BE2C (cell line): ENCODE measurements around the gene SLC38A9.

ENCODE experiments used
- DNase-seq: peaks from one replicate; pipeline ENCODE4 v3.0.0-alpha.2; 2020
- H3K27me3 ChIP-seq: fragments of 250-450 bp; sonication (Bioruptor Pico); 2 replicates; pipeline ENCODE4 v1.5.1; 2020; ENCODE audit warnings: mild to moderate bottlenecking
- H3K36me3 ChIP-seq: fragments of 250-450 bp; sonication (Bioruptor Pico); 2 replicates; pipeline ENCODE4 v1.5.1; 2020; ENCODE audit warnings: mild to moderate bottlenecking
- H3K4me1 ChIP-seq: fragments of 250-450 bp; sonication (Bioruptor Pico); 2 replicates; pipeline ENCODE4 v1.5.1; 2020
- H3K4me3 ChIP-seq: 2 replicates; pipeline ENCODE4 v1.5.1; 2011; ENCODE audit warnings: low read depth, low read length
- H3K9me3 ChIP-seq: fragments of 250-450 bp; sonication (Bioruptor Pico); 2 replicates; pipeline ENCODE4 v1.5.1; 2020
- CTCF ChIP-seq: IDR thresholded peaks from 2 replicates; pipeline ENCODE4 v1.5.1; 2012; ENCODE audit warnings: mild to moderate bottlenecking, low read depth, low read length

SLC38A9 gene

GRCh38 chr5:55692509-55692908 is 19.6 kb downstream of the SLC38A9 start:
- H3K36me3 ChIP-seq: no peaks in the 10 kb centered on the region
- H3K4me3 ChIP-seq: no peak overlapping the region
- no peak for DNase-seq
- no peaks in the 10 kb centered on the region for H3K9me3 ChIP-seq
- no peaks in the 10 kb centered on the region for H3K27me3 ChIP-seq
- H3K4me1 ChIP-seq: no peaks in the 10 kb centered on the region
- no peak for TF ChIP-seq CTCF

- H3K9me3 ChIP-seq: no peaks in the 10 kb centered on the region
- H3K4me1 ChIP-seq: no peaks in the 10 kb centered on the region
- no peaks in the 10 kb centered on the region for H3K36me3 ChIP-seq
- DNase-seq: no peak
- TF ChIP-seq CTCF: no peak
- H3K27me3 ChIP-seq: no peaks in the 10 kb centered on the region
- H3K4me3 ChIP-seq: no peak overlapping the region
These were observed 20.1 kb downstream of the SLC38A9 start for GRCh38 chr5:55692106-55692417.

- no peak for DNase-seq
- TF ChIP-seq CTCF: peak; percentile 57
- no peaks in the 10 kb centered on the region for H3K36me3 ChIP-seq
These were observed 20.6 kb downstream of the SLC38A9 start for GRCh38 chr5:55691265-55692105.

GRCh38 chr5:55682071-55682470 is 30.1 kb downstream of the SLC38A9 start:
- no peak for TF ChIP-seq CTCF
- H3K4me1 ChIP-seq: no peaks in the 10 kb centered on the region
- H3K36me3 ChIP-seq: no peaks in the 10 kb centered on the region
- no peak overlapping the region for H3K4me3 ChIP-seq
- no peaks in the 10 kb centered on the region for H3K9me3 ChIP-seq
- no peaks in the 10 kb centered on the region for H3K27me3 ChIP-seq
- DNase-seq: no peak

More at GRCh38 chr5:55691265-55692105, 20.6 kb downstream of the SLC38A9 start:
- Histone ChIP-seq H3K9me3 (no peaks in the 10 kb centered on the region), H3K4me1 (no peaks in the 10 kb centered on the region), H3K27me3 (no peaks in the 10 kb centered on the region), H3K4me3 (no peak overlapping the region)

- H3K4me3 ChIP-seq: no peak overlapping the region
- TF ChIP-seq CTCF: no peak
- no peaks in the 10 kb centered on the region for H3K36me3 ChIP-seq
- H3K27me3 ChIP-seq: no peaks in the 10 kb centered on the region
- no peak for DNase-seq
- H3K9me3 ChIP-seq: no peaks in the 10 kb centered on the region
- no peaks in the 10 kb centered on the region for H3K4me1 ChIP-seq
These were observed 30.8 kb downstream of the SLC38A9 start for GRCh38 chr5:55681301-55681700.

GRCh38 chr5:55680353-55680752 is 31.8 kb downstream of the SLC38A9 start:
- Histone ChIP-seq H3K9me3 (no peaks in the 10 kb centered on the region), H3K36me3 (no peaks in the 10 kb centered on the region), H3K4me1 (no peaks in the 10 kb centered on the region), H3K4me3 (no peak overlapping the region), H3K27me3 (no peaks in the 10 kb centered on the region)
- DNase-seq: no peak
- TF ChIP-seq CTCF: no peak
